ENCODE data around the gene CDC42EP1. TPM values are rescaled to one million over a fixed set of nuclear protein-coding genes. Genes with fewer than 3 reads are reported as not detected.
"Not testable (repeated sequence)": the region's sequence is repeated elsewhere in the genome, so short reads cannot be mapped to it uniquely, and the experiment has no call there.

The CDC42EP1 gene
- total RNA-seq, 4 donors from 2014 or later, result 19.0 to 37.7 (median 27.4) TPM

GRCh38 chr22:37525746-37526350 lies 34.4 kb upstream of the CDC42EP1 start:
- no peak for ATAC-seq
- Histone ChIP-seq H3K9me3 (no peaks in the 10 kb centered on the region), H3K4me1 (peaks cover 0 to 4% (median 0%) of the 10 kb centered on the region in 3 donors), H3K27ac (no peak overlapping the region), H3K4me3 (no peak overlapping the region), H3K36me3 (no peaks in the 10 kb centered on the region), H3K27me3 (peaks cover 62% of the 10 kb centered on the region)
- 45 to 100% methylated on average over 1 to 2 of the region's 7 CpGs for WGBS, 2 donors (ENCODE audit: low coverage in 1 of 2)
- TF ChIP-seq POLR2A (IDR thresholded peaks at IDR 0.05), result no peak
- TF ChIP-seq EP300 (IDR thresholded peaks at IDR 0.05), result no peak
- no peak for TF ChIP-seq CTCF (IDR thresholded peaks at IDR 0.05)
- no peak for TF ChIP-seq POLR2AphosphoS5 (IDR thresholded peaks at IDR 0.05)

DNA sequence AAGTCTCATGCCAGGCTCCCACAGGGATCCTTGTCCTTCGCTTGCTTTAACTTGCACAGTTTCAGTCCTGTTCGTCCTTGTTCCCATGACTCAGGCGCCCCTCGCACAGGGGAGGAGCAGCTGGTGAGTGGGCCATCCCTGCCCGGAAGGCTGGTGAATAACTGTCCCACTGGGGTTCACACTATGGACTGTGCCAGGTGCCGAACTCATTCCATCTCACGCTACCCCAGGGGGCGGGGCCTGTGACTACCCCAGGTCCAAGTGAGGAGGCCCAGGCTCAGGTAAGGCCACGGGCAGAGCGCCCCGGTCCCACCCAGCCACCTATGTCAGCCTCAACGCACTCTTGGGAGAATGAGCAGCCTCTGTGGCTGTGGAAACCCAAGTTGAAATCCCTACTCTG lies 33.9 kb upstream of the CDC42EP1 start:
- no peak overlapping the region for H3K27ac ChIP-seq
- ATAC-seq, result no peak
- no peaks in the 10 kb centered on the region for H3K36me3 ChIP-seq
- peaks cover 57% of the 10 kb centered on the region for H3K27me3 ChIP-seq
- H3K9me3 ChIP-seq, result no peaks in the 10 kb centered on the region
- WGBS, 2 donors (ENCODE audit: low coverage in 1 of 2), result 100% methylated on average over 1 of the region's 12 CpGs; no CpG with 5 or more reads in 1 of the 2 donors
- H3K4me1 ChIP-seq, result peaks cover 0 to 4% (median 0%) of the 10 kb centered on the region in 3 donors
- H3K4me3 ChIP-seq, result no peak overlapping the region
- TF ChIP-seq EP300 (IDR thresholded peaks at IDR 0.05) (no peak), CTCF (IDR thresholded peaks at IDR 0.05) (no peak), POLR2A (IDR thresholded peaks at IDR 0.05) (no peak), POLR2AphosphoS5 (IDR thresholded peaks at IDR 0.05) (no peak)

DNA sequence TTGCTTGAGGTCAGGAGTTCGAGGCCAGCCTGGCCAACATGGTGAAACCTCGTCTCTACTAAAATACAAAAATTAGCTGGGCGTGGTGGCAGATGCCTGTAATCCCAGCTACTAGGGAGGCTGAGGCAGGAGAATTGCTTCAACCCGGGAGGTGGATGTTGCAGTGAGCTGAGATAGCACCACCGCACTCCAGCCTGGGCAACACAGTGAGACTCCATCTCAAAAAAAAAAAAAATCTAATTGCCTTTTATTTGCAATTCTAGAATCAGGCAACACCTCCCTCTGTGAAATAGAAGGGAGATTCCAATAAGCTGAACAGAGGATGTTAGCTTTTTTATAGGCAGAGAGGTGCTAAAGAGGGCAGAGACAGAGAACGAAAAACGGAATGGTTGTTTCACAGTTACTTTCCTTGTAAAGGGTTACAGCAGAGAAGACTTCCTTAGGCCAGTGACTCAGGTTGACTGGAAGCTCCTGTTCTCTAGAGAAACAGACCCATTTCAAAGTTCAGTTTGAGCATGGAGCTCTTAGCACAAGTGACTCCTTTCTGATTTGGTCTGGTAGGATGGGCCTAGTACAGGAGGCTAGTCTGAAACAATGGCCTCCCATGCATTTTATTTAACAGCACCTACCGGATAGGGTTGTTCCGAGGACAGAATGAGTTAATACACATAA lies 33.1 kb upstream of the CDC42EP1 start:
- H3K4me1 ChIP-seq, H3K9me3 ChIP-seq, H3K36me3 ChIP-seq, H3K27ac ChIP-seq, ATAC-seq, H3K4me3 ChIP-seq: not testable (repeated sequence)
- peaks cover 48% of the 10 kb centered on the region for H3K27me3 ChIP-seq
- 80 to 99% methylated on average over 4 to 7 of the region's 9 CpGs for WGBS, 2 donors (ENCODE audit: low coverage in 1 of 2)

GRCh38 chr22:37527952-37528351 lies 32.3 kb upstream of the CDC42EP1 start:
- not testable (repeated sequence) for ATAC-seq, H3K36me3 ChIP-seq
- 85 to 100% methylated on average over 4 to 8 of the region's 9 CpGs for WGBS, 2 donors (ENCODE audit: low coverage in 1 of 2)

DNA sequence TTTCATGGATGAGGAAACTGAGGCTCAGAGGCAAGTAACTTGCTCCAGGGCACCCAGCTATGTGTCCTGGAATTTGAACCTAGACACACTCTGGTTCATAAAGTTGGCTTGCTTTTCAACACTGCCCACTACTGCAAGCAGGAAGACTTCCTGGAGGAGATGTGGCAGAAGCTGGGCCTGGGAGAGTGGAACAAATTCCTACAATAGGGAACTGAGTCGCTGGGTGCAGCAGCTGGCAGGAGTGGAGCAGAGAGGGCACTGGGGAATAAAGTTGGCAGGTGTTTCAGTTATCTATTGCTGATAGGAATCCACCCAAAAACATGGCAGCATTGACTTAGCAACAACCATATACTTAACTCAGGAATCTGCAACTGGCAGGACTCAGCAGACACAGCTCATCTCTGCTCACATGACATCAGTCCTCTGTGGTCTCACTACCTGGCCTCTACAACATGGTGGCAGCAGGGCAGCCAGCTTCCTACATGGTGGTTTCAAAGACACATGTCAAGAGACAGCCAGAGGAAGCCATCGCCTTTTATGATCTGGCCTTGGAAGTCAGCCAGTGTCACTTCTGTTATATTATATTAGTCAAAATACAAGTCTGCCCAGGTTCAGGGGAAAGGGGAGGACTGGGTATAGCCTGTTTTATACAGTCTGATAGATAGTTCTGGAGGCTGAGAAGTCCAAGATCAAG lies 30.5 kb upstream of the CDC42EP1 start:
- no peak for ATAC-seq
- Histone ChIP-seq H3K4me1 (peaks cover 0 to 4% (median 0%) of the 10 kb centered on the region in 3 donors), H3K4me3 (no peak overlapping the region), H3K36me3 (no peaks in the 10 kb centered on the region), H3K27me3 (peaks cover 24% of the 10 kb centered on the region), H3K27ac (no peak overlapping the region), H3K9me3 (no peaks in the 10 kb centered on the region)
- WGBS, 2 donors (ENCODE audit: low coverage in 1 of 2), result 50% methylated on average over 1 of the region's 2 CpGs; no CpG with 5 or more reads in 1 of the 2 donors
- TF ChIP-seq POLR2A (IDR thresholded peaks at IDR 0.05), result no peak
- no peak for TF ChIP-seq POLR2AphosphoS5 (IDR thresholded peaks at IDR 0.05)
- TF ChIP-seq CTCF (IDR thresholded peaks at IDR 0.05), result no peak
- no peak for TF ChIP-seq EP300 (IDR thresholded peaks at IDR 0.05)

More at GRCh38 chr22:37527952-37528351, 32.3 kb upstream of the CDC42EP1 start:
- not testable (repeated sequence) for H3K4me1 ChIP-seq, H3K4me3 ChIP-seq, H3K27ac ChIP-seq, H3K9me3 ChIP-seq
- H3K27me3 ChIP-seq, result peaks cover 42% of the 10 kb centered on the region

All from gastroesophageal sphincter (tissue), 4 donors.